ENCODE results near the gene CAMK2A. TPM values are rescaled to one million over a fixed set of nuclear protein-coding genes. Genes with fewer than 3 reads are reported as not detected.

Gene CAMK2A
- total RNA-seq, 6 experiments from 2014 or later, result 0.09 to 0.64 (median 0.18) TPM

DNA sequence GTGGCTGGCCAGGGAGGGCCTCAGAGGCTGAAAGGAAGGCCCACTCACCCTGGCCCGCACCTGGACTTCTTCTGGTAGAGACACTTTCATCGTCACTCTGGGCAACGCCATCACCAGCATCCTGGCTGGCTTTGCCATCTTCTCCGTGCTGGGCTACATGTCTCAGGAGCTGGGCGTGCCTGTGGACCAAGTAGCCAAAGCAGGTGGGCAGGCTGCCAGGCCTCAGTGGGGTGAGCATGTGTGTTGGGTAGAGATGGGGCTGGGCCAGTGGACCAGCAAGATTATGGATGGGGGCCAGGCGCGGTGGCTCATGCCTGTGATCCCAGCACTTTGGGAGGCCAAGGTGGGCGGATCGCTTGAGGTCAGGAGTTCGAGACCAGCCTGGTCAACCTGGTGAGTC, 87.1 kb downstream of the CAMK2A start:
- Mint-ChIP-seq H3K36me3 (ENCODE audit: low read depth) (no peaks in the 10 kb centered on the region), H3K4me1 (ENCODE audit: low read depth) (no peaks in the 10 kb centered on the region), H3K27me3 (ENCODE audit: insufficient read depth) (peaks cover 30% of the 10 kb centered on the region), H3K27ac (no peak overlapping the region), H3K4me3 (no peak overlapping the region), H3K9me3 (no peaks in the 10 kb centered on the region)
- no peak for DNase-seq
- TF ChIP-seq, protein P1, sequence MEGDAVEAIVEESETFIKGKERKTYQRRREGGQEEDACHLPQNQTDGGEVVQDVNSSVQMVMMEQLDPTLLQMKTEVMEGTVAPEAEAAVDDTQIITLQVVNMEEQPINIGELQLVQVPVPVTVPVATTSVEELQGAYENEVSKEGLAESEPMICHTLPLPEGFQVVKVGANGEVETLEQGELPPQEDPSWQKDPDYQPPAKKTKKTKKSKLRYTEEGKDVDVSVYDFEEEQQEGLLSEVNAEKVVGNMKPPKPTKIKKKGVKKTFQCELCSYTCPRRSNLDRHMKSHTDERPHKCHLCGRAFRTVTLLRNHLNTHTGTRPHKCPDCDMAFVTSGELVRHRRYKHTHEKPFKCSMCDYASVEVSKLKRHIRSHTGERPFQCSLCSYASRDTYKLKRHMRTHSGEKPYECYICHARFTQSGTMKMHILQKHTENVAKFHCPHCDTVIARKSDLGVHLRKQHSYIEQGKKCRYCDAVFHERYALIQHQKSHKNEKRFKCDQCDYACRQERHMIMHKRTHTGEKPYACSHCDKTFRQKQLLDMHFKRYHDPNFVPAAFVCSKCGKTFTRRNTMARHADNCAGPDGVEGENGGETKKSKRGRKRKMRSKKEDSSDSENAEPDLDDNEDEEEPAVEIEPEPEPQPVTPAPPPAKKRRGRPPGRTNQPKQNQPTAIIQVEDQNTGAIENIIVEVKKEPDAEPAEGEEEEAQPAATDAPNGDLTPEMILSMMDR (IDR thresholded peaks at IDR 0.05), result no peak

DNA sequence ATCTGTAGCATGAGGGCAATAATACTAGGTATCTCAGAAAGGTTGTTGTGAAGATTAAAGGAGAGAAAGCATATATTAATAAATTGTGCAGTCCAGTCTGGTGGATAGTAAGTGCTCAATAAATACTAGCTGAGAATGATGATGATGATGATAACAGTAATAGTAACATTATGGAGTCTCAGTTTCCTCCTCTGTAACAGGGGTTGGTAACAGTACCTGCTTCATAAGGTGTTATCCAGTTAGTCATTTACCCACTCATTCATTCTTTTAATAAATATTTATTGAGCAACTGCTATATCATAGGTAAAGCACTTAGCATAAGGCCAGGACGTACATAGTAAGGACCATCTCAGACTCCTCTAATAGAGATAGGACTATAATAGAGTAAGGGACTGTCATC, 92.1 kb downstream of the CAMK2A start:
- no peak for DNase-seq
- no peak overlapping the region for H3K27ac Mint-ChIP-seq
- TF ChIP-seq, protein P1 (IDR thresholded peaks at IDR 0.05), result no peak
- no peak overlapping the region for H3K4me3 Mint-ChIP-seq
- H3K36me3 Mint-ChIP-seq (ENCODE audit: low read depth), result no peaks in the 10 kb centered on the region
- no peaks in the 10 kb centered on the region for H3K9me3 Mint-ChIP-seq
- H3K27me3 Mint-ChIP-seq (ENCODE audit: insufficient read depth), result peaks cover 44% of the 10 kb centered on the region
- H3K4me1 Mint-ChIP-seq (ENCODE audit: low read depth), result no peaks in the 10 kb centered on the region

DNA sequence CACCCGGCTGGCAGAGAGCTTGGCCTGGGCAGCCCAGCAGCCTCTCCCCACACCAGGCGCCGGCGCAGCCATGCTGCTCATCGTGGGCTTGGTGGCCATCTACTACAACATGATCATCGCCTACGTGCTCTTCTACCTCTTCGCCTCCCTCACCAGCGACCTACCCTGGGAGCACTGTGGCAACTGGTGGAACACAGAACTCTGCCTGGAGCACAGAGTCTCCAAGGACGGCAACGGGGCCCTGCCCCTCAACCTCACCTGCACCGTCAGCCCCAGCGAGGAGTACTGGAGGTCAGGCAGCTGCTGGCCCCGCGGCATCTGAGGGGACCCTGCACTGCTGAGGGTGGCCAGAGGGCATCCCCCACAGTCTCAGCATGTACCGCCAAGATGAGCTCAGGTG, 92.6 kb downstream of the CAMK2A start:
- H3K27ac Mint-ChIP-seq, result no peak overlapping the region
- no peak overlapping the region for H3K4me3 Mint-ChIP-seq
- H3K36me3 Mint-ChIP-seq (ENCODE audit: low read depth), result no peaks in the 10 kb centered on the region
- H3K4me1 Mint-ChIP-seq (ENCODE audit: low read depth), result no peaks in the 10 kb centered on the region
- H3K9me3 Mint-ChIP-seq, result no peaks in the 10 kb centered on the region
- H3K27me3 Mint-ChIP-seq (ENCODE audit: insufficient read depth), result peaks cover 48% of the 10 kb centered on the region
- TF ChIP-seq, protein P1 (IDR thresholded peaks at IDR 0.05), result no peak
- DNase-seq, result no peak

DNA sequence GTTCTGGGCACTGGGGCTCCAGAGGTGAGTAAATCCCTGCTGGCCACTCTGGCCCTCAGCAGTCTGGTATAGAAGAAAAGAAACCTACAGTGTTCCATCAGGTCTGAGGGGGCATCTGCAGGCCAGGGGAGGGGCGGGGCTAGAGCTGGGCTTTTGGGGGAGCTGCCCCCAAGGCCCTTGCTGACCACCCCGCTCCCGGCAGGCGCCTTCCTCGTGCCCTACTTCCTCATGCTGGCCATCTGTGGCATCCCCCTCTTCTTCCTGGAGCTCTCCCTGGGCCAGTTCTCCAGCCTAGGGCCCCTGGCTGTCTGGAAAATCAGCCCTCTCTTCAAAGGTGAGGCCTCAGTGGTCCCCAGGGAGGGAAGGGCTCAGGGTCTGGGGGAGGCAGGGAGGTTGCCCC, 93.1 kb downstream of the CAMK2A start:
- peaks cover 53% of the 10 kb centered on the region for H3K27me3 Mint-ChIP-seq (ENCODE audit: insufficient read depth)
- H3K9me3 Mint-ChIP-seq, result no peaks in the 10 kb centered on the region
- H3K36me3 Mint-ChIP-seq (ENCODE audit: low read depth), result no peaks in the 10 kb centered on the region
- no peak overlapping the region for H3K4me3 Mint-ChIP-seq
- no peaks in the 10 kb centered on the region for H3K4me1 Mint-ChIP-seq (ENCODE audit: low read depth)
- DNase-seq, result no peak
- TF ChIP-seq, protein P1 (IDR thresholded peaks at IDR 0.05), result no peak
- H3K27ac Mint-ChIP-seq, result no peak overlapping the region

DNA sequence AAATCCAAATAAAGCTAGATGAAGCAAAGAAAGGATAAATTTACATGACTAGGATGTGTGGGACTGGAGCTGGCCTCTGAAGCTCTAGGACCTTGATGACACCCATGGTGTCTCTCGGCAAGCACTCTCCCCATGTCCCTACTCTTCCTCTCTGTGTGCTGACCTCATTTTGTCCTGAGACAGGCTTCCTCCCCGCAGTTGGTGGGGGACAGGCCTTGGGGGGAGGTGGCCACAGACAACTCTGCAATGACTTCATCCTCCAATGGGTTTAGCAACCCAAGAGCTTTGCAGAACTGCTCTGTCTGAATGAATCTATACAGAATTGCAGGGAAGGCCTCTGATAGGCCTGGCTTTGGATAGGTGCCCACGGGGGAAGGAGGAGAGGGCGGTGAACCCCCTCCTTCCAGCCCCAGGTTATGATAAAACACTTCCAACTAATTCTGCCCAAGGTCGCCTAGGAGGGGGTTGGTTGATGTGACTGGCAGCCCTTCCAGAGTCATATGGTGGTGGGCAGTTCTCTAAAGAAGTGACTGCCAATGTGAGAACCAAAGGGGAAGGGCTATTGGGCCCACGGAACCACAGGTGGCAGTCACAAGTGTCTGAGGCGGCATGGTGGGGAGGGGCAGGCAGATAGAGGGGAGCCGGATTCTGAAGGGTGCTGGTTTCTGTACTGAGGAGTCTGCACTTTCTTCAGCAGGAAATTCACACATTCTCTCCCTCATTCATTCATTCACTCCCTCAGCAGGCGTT, 93.7 kb downstream of the CAMK2A start:
- Mint-ChIP-seq H3K36me3 (ENCODE audit: low read depth) (no peaks in the 10 kb centered on the region), H3K27me3 (ENCODE audit: insufficient read depth) (peaks cover 57% of the 10 kb centered on the region), H3K4me3 (no peak overlapping the region), H3K9me3 (no peaks in the 10 kb centered on the region), H3K27ac (no peak overlapping the region), H3K4me1 (ENCODE audit: low read depth) (no peaks in the 10 kb centered on the region)
- TF ChIP-seq, protein P1 (IDR thresholded peaks at IDR 0.05), result no peak
- DNase-seq, result no peak

All from HFFc6 (cell line).